ENCODE measurements around the gene KRTAP10-12.
"Not testable (repeated sequence)": the region's sequence is repeated elsewhere in the genome, so short reads cannot be mapped to it uniquely, and the experiment has no call there.

Gene KRTAP10-12

GRCh38 chr21:44667612-44668011 lies 29.4 kb upstream of the KRTAP10-12 start:
- DNase-seq (ENCODE audit: low spot score) (no peak), FAIRE-seq (no peak)

- no peak for FAIRE-seq
Observed at GRCh38 chr21:44670642-44671432, 26.1 kb upstream of the KRTAP10-12 start.

GRCh38 chr21:44671911-44672310 lies 25.1 kb upstream of the KRTAP10-12 start:
- DNase-seq (ENCODE audit: low spot score) (no peak), FAIRE-seq (no peak)

More at GRCh38 chr21:44670642-44671432, 26.1 kb upstream of the KRTAP10-12 start:
- no peak for DNase-seq (ENCODE audit: low spot score)

- DNase-seq (ENCODE audit: low spot score) (no peak), FAIRE-seq (no peak)
Observed at GRCh38 chr21:44677881-44678280, 19.1 kb upstream of the KRTAP10-12 start.

GRCh38 chr21:44681152-44681551 lies 15.8 kb upstream of the KRTAP10-12 start:
- no peak for DNase-seq (ENCODE audit: low spot score)
- FAIRE-seq: no peak

DNA sequence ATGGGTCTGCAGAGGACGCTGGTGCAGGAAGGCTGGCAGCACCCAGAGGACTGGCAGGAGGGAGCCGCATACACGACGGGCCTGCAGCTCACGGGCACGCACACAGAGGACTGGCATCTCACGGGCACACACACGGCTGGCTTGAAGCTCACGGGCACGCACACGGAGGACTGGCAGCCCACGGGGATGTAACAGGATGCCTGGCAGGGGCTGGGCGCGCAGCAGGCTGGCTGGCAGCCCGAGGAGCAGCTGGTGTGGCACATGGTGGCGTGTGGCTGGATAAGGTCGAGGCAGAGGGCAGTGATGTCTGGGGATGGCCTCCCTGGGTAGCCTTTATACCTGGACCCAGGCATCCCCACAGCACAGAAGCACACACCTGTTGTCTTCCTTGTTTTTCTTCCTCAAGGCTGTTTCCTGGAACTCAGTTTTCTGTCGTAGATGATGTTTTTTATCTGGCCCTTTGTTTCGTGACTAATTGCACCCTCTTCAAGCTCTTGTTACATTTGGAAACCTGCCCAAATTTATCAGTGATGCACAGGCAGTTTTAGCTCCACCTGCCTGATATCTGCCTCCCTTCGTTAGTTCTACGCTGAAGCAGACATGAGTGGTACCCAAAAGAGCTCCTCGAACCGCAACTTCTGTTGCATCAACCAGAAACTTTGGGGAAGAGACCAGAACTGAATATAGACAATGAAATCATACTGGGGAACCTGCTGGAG lies 15.0 kb upstream of the KRTAP10-12 start, which contains the start of gene KRTAP12-1:
Gene KRTAP12-1 (minus strand): TSS at position 303 of the 719 bp plus-strand sequence. CDS start 40 bp downstream, at position 263.
- no peak for DNase-seq (ENCODE audit: low spot score)

DNA sequence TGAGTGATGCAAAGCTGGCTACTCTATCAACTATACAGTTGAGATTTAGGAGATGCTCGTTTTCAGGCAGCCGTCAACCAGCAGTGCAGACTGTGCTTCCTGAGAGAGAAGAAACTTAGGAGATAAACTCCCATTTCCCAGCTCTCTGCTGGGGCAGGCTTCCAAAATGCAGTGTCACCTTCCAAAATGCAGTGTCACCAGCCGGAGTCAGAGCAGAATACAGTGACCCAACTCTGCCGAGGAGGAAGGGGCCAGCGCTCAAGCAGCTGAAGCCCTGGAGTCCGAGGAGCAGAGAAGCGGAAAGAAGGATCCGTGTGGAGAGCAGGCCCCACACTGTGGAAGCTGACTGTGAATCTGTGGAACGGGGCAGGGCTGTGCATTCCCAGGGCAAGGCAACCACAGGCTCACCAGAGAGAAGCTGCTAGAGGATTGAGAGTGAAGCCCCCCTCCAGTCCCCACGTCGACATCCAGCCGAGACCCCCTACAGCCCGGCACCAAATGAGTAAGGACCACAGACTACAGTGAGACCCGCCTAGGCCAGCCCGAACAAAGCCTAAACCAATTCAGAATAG lies 14.3 kb upstream of the KRTAP10-12 start:
- FAIRE-seq: no peak
- DNase-seq (ENCODE audit: low spot score): no peak

More for the DNA sequence above, 15.0 kb upstream of the KRTAP10-12 start, which contains the start of gene KRTAP12-1:
- FAIRE-seq: no peak

DNA sequence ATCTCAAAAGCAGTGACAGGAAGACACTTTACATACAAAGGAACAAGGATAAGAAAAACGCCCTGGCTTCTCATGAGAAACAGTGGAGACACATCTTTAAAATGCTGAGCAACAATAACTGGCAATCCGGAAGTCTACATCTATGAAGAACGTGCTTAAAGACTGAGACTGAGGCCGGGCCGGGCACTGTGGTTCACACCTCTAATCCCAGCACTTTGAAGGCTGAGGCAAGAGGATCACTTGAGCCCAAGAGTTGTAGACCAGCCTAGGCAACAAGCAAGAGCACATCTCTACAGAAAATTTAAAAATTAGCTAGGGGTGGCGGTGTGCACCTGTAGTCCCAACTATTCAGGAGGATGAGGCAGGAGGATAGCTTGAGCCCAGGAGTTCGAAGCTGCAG lies 12.9 kb upstream of the KRTAP10-12 start:
- DNase-seq (ENCODE audit: low spot score) (no peak), FAIRE-seq (no peak)

DNA sequence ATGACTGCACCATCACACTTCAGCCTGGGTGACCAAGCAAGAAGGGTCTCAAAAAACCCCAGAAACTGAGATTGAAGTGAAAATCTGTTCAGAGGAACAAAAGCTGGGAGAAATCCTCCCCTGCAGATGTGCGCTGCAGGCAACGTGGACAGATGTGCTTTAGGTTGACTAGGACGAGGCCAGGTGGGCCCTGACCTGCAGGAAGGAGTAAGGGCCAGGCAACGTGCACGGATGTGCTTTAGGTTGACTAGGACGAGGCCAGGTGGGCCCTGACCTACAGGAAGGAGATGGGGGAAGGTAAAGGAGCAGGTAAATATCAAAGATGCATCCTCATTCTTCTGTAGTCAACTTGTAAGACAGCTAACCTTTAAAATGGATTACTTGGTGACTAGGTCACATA lies 12.5 kb upstream of the KRTAP10-12 start:
- FAIRE-seq: no peak
- DNase-seq (ENCODE audit: low spot score): no peak

DNA sequence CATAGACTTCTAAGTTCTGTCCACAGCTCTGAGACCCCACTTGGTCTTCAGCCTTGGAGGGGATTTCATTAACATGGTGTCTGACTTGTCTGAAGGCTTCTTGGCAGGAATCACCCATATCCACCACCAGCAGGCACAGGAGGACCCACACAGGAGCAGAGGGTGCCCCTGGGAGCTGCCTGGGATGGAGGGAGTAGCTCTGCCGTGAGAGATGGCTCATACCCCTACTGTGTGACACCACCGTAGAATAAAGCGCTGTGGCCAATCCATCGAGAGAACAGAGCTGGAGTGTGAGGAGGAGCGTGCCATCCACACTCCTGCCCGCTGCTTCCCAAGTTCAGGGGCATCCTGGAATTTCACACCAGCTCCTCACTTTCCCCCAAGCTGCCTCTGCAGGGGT lies 11.9 kb upstream of the KRTAP10-12 start:
- FAIRE-seq; DNase-seq (ENCODE audit: low spot score): not testable (repeated sequence)

DNA sequence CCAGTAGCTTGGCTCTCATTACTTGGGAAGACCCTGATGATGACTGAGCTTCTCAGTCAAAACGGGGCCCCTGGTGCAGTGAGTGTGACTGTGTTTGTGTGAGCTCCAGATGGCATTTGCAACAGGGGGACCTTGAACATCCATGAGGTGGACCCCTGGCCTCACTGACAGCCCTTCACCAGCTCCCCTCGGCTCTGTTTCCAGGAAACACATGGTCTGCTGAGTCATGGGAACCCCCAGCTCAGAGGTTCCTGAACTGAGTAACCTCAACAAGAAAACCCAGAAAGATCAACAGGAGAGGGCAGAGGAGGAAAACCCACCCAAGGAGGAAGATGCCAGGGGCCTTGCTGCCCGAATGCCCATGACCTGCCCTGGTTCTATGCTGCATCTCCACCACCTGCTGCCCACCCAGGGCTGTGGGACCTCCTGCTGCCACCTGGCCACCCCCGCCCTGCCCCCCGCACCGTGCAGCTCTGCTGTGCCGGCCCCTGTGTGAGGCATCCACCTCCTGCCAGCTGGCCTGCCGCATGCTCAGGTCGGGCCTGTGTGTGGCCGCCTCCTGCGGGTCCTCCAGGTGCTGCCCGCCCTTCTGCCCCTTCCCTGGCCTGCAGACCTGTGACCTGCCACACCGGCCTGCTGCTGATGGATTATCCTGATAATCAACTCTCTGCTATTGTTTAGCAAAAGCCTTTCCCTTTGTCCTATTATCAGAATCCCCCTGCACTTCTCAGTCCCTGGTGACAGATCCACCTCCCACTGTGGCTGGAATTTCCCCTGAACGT lies 10.8 kb upstream of the KRTAP10-12 start:
- FAIRE-seq (no peak), DNase-seq (ENCODE audit: low spot score) (no peak)

GRCh38 chr21:44686843-44687561 lies 10.0 kb upstream of the KRTAP10-12 start:
- FAIRE-seq (no peak), DNase-seq (ENCODE audit: low spot score) (no peak)

- no peak for FAIRE-seq
- DNase-seq (ENCODE audit: low spot score): no peak
Observed at GRCh38 chr21:44687671-44688070, 9.3 kb upstream of the KRTAP10-12 start.

- FAIRE-seq; DNase-seq (ENCODE audit: low spot score): not testable (repeated sequence)
Observed at GRCh38 chr21:44689740-44690139, 7.2 kb upstream of the KRTAP10-12 start.

DNA sequence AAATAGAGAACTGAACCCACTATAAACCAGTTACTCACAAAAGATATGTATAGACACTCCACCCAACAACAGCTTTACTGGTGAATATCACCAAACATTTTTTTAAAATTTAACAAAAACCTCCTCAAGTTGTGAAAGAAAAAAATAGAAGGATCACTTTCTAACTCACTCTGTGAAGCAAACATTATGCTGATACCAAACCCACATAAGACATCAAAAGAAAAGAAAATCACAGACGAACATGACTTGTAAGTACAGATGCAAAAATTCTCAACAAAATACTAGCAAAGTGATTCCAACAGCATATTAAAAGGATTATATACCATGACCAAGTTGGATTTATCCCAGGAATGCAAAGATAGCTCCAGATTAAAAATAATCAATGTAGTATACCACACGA lies 5.3 kb upstream of the KRTAP10-12 start:
- no peak for DNase-seq (ENCODE audit: low spot score)
- no peak for FAIRE-seq

DNA sequence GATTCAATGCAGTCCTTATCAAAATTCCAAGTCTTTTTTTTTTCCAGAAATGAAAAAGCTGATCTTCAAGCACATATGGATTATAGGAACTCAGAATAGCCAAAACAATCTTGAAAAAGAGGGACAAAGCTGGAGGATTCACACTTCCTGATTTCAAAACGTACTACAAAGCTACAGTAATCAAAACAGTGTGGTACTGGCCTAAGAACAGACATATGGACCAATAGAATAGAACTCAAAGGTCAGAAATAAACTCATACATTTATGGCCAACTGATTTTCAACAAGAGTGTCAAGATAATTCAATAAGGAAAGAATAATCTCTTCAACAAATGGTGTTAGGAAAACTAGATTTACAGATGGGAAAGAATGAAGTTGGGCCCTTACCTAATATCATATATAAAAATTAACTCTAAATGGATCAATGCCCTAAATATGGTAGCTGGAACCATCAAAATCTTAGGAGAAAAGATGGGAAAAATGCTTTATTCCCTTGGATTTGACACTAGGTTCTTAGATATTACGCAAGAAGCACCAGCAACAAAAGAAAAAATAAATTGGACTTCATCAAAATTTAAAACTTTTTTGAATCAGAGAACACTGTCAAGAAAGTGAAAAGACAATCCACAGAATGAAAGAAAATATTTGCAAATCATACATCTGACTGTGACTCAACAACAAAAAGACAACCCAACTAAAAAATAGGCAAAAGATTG lies 4.0 kb upstream of the KRTAP10-12 start:
- no peak for FAIRE-seq
- no peak for DNase-seq (ENCODE audit: low spot score)

GRCh38 chr21:44694776-44695175 lies 2.2 kb upstream of the KRTAP10-12 start:
- FAIRE-seq (no peak), DNase-seq (ENCODE audit: low spot score) (no peak)

GRCh38 chr21:44695184-44695583 lies 1.8 kb upstream of the KRTAP10-12 start:
- no peak for FAIRE-seq
- DNase-seq (ENCODE audit: low spot score): no peak

DNA sequence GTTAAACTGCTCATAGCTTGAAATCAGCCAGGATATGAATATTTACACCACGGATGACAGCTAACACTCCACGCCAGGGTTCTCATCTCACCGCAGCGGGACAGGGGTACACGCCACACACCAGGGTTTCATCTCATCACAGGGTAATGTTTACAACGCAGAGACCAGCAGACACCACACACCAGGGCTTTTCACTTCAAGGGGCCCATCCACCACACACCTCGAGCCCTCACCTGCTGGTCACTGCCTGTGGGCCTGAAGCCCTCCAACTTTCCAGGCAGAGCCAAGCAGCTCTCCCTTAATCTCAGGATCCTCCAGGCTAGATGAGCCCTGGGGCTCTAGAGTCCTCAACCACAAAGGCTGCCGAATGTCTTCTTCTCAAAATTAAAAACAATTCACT lies 1.3 kb upstream of the KRTAP10-12 start:
- no peak for FAIRE-seq

DNA sequence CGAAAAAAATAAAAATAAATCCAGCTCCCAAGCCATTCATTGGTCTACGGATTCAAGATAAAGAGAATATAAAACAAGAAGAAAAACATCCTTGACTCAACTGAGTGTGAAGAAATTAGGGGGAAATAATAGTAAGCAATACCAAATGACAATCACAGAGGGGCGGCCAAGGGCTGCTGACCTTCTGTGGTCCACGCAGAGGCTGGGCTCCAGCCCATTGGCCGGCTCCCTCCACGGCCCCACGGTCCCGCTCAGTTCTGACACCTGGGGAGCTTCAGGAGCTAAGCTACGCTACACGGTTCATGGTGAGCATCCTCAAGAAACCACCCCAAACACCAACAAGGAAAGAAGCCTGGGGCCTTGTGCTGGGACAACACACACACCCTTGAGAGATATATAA lies 400 bp upstream of the KRTAP10-12 start:
- FAIRE-seq: no peak
- no peak for DNase-seq (ENCODE audit: low spot score)

More for the DNA sequence above, 1.3 kb upstream of the KRTAP10-12 start:
- DNase-seq (ENCODE audit: low spot score): no peak

Measured in urothelium cell line (cell line).